ENCODE measurements around the gene HACD2. TPM values are rescaled to one million over a fixed set of nuclear protein-coding genes. Genes with fewer than 3 reads are reported as not detected.

Gene HACD2
- total RNA-seq, 4 donors from 2014 or later, result 11.9 to 70.5 (median 48.2) TPM

DNA sequence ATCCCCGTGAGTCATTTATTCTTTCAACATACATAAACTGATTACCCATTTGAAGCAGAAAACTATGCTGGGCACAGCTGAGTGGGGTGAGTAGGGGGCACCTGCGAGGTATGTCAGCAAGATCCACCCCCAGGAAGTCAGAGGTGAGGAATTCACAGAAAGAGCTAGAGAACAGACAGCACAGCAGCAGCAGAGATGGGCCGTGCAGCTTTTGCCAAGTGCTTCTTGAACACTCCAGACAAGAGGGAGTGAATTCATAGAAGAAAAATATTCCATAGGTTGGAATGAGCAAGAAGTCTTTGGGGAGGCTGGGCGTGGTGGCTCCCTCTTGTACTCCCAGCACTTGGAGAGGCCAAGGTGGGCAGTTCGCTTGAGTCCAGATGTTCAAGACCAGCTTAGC lies 126.6 kb downstream of the HACD2 start:
- Histone ChIP-seq H3K27ac (no peak overlapping the region), H3K9me3 (no peaks in the 10 kb centered on the region), H3K4me1 (no peaks in the 10 kb centered on the region), H3K4me3 (no peak overlapping the region), H3K27me3 (peaks cover 19% of the 10 kb centered on the region), H3K36me3 (no peaks in the 10 kb centered on the region)
- DNase-seq, result no peak
- WGBS, 2 donors (ENCODE audit: low coverage in 1 of 2), result 77 to 89% methylated on average over 5 of the region's 5 CpGs
- intact Hi-C loops (cut with DNase I; ENCODE audit: low total_unique reads), result no loop called here
- TF ChIP-seq EP300 (IDR thresholded peaks at IDR 0.05; ENCODE audit: low read depth), result no peak
- no peak for TF ChIP-seq CTCF (IDR thresholded peaks at IDR 0.05)
- TF ChIP-seq POLR2A (IDR thresholded peaks at IDR 0.05), result no peak
- TF ChIP-seq POLR2AphosphoS5 (IDR thresholded peaks at IDR 0.05), result no peak
- in situ Hi-C loops (cut with MboI; ENCODE audit: low pct_ligation_motif_present in 1 of 4, low pct_unique_long_range_greater_than_20kb in 1 of 4, low sequenced_read_pairs in 3 of 4), result no loop called here

- Histone ChIP-seq H3K27ac (no peak overlapping the region), H3K27me3 (peaks cover 23% of the 10 kb centered on the region), H3K9me3 (no peaks in the 10 kb centered on the region), H3K4me3 (no peak overlapping the region), H3K36me3 (no peaks in the 10 kb centered on the region), H3K4me1 (no peaks in the 10 kb centered on the region)
- intact Hi-C loops (cut with DNase I; ENCODE audit: low total_unique reads), result no loop called here
- no peak for DNase-seq
- in situ Hi-C loops (cut with MboI; ENCODE audit: low pct_ligation_motif_present in 1 of 4, low pct_unique_long_range_greater_than_20kb in 1 of 4, low sequenced_read_pairs in 3 of 4), result no loop called here
- 100% methylated on average over 1 of the region's 1 CpG; no CpG with 5 or more reads in 1 of the 2 donors for WGBS, 2 donors (ENCODE audit: low coverage in 1 of 2)
- TF ChIP-seq POLR2AphosphoS5 (IDR thresholded peaks at IDR 0.05) (no peak), EP300 (IDR thresholded peaks at IDR 0.05; ENCODE audit: low read depth) (no peak), CTCF (IDR thresholded peaks at IDR 0.05) (no peak), POLR2A (IDR thresholded peaks at IDR 0.05) (no peak)
Measured at GRCh38 chr3:123457841-123458240, 127.0 kb downstream of the HACD2 start.

DNA sequence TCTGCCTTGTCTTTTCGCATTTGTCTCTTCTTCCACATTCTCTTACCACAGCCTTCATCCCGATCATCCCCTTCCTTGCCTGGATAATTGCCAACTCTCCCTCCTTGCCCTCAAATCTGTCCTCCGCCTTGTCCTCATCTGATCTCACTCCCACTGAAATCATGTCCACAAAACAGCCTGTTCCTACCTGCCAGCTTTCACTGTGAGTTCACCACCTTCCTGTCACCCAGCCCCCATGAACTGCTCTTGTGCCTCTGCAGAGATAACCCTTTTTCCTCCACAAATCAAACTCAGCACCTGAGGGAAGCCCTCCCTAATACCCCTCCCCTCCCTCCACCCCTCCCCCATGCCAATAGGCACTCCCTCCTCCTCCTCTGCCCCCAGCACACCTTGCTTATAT lies 131.2 kb downstream of the HACD2 start:
- peaks cover 0 to 18% (median 9%) of the 10 kb centered on the region in 4 donors for H3K4me1 ChIP-seq
- no peaks in the 10 kb centered on the region for H3K36me3 ChIP-seq
- no peak for DNase-seq
- no peaks in the 10 kb centered on the region for H3K9me3 ChIP-seq
- H3K27ac ChIP-seq, result no peak overlapping the region
- in situ Hi-C loops (cut with MboI; ENCODE audit: low pct_ligation_motif_present in 1 of 4, low pct_unique_long_range_greater_than_20kb in 1 of 4, low sequenced_read_pairs in 3 of 4), result no loop called here
- no peak overlapping the region for H3K4me3 ChIP-seq
- no peak for TF ChIP-seq POLR2AphosphoS5 (IDR thresholded peaks at IDR 0.05)
- TF ChIP-seq CTCF (IDR thresholded peaks at IDR 0.05), result no peak
- H3K27me3 ChIP-seq, result peaks cover 60% of the 10 kb centered on the region
- 56 to 68% methylated on average over 3 of the region's 3 CpGs for WGBS, 2 donors (ENCODE audit: low coverage in 1 of 2)
- intact Hi-C loops (cut with DNase I; ENCODE audit: low total_unique reads), result no loop called here

- Histone ChIP-seq H3K36me3 (no peaks in the 10 kb centered on the region), H3K27ac (no peak overlapping the region), H3K4me3 (no peak overlapping the region), H3K27me3 (peaks cover 62% of the 10 kb centered on the region), H3K4me1 (peaks cover 0 to 25% (median 15%) of the 10 kb centered on the region in 4 donors), H3K9me3 (no peaks in the 10 kb centered on the region)
- no peak for DNase-seq
- 69 to 70% methylated on average over 4 of the region's 4 CpGs for WGBS, 2 donors (ENCODE audit: low coverage in 1 of 2)
- in situ Hi-C loops (cut with MboI; ENCODE audit: low pct_ligation_motif_present in 1 of 4, low pct_unique_long_range_greater_than_20kb in 1 of 4, low sequenced_read_pairs in 3 of 4), result no loop called here
- intact Hi-C loops (cut with DNase I; ENCODE audit: low total_unique reads), result no loop called here
- TF ChIP-seq EP300 (IDR thresholded peaks at IDR 0.05; ENCODE audit: low read depth) (no peak), POLR2A (IDR thresholded peaks at IDR 0.05) (no peak), CTCF (IDR thresholded peaks at IDR 0.05) (no peak), POLR2AphosphoS5 (IDR thresholded peaks at IDR 0.05) (no peak)
Measured at GRCh38 chr3:123451186-123451585, 133.7 kb downstream of the HACD2 start.
